ENCODE data around the gene FAM156A. TPM values are rescaled to one million over a fixed set of nuclear protein-coding genes. Genes with fewer than 3 reads are reported as not detected.
"Not testable (repeated sequence)": the region's sequence is repeated elsewhere in the genome, so short reads cannot be mapped to it uniquely, and the experiment has no call there.

Gene FAM156A
- total RNA-seq, 1 donor from 2014 or later, result 34.0 TPM

- DNase-seq (ENCODE audit: low spot score), result not testable (repeated sequence)
Measured at GRCh38 chrX:52966993-52967738, 8.8 kb upstream of the FAM156A start.

GRCh38 chrX:52958961-52959360 is 643 bp upstream of the FAM156A start:
- not testable (repeated sequence) for DNase-seq (ENCODE audit: low spot score)

GRCh38 chrX:52949884-52950283 is 8.4 kb downstream of the FAM156A start:
- DNase-seq (ENCODE audit: low spot score), result not testable (repeated sequence)

GRCh38 chrX:52949325-52949724 is 9.0 kb downstream of the FAM156A start:
- not testable (repeated sequence) for DNase-seq (ENCODE audit: low spot score)

GRCh38 chrX:52948265-52948664 is 10.1 kb downstream of the FAM156A start:
- DNase-seq (ENCODE audit: low spot score), result not testable (repeated sequence)

- not testable (repeated sequence) for DNase-seq (ENCODE audit: low spot score)
Measured at GRCh38 chrX:52947501-52947900, 10.8 kb downstream of the FAM156A start.

- not testable (repeated sequence) for DNase-seq (ENCODE audit: low spot score)
Measured at GRCh38 chrX:52945838-52946494, 12.4 kb downstream of the FAM156A start.

GRCh38 chrX:52941728-52942127 is 16.6 kb downstream of the FAM156A start:
- DNase-seq (ENCODE audit: low spot score), result not testable (repeated sequence)

GRCh38 chrX:52940704-52941103 is 17.6 kb downstream of the FAM156A start:
- DNase-seq (ENCODE audit: low spot score), result not testable (repeated sequence)

GRCh38 chrX:52935470-52935784 is 22.9 kb downstream of the FAM156A start:
- not testable (repeated sequence) for DNase-seq (ENCODE audit: low spot score)

GRCh38 chrX:52934704-52935469 is 23.4 kb downstream of the FAM156A start:
- peak; percentile 97 for DNase-seq (ENCODE audit: low spot score)

- no peak for DNase-seq (ENCODE audit: low spot score)
Measured at GRCh38 chrX:52933976-52934703, 24.2 kb downstream of the FAM156A start.

- DNase-seq (ENCODE audit: low spot score), result no peak
Measured at GRCh38 chrX:52933213-52933612, 25.1 kb downstream of the FAM156A start.

GRCh38 chrX:52930214-52930613 is 28.1 kb downstream of the FAM156A start:
- not testable (repeated sequence) for DNase-seq (ENCODE audit: low spot score)

GRCh38 chrX:52923781-52924241 is 34.5 kb downstream of the FAM156A start:
- peak; percentile 53 for DNase-seq (ENCODE audit: low spot score)

GRCh38 chrX:52914704-52915103 is 43.6 kb downstream of the FAM156A start:
- DNase-seq (ENCODE audit: low spot score), result not testable (repeated sequence)

- not testable (repeated sequence) for DNase-seq (ENCODE audit: low spot score)
Measured at GRCh38 chrX:52913681-52914080, 44.6 kb downstream of the FAM156A start.

- not testable (repeated sequence) for DNase-seq (ENCODE audit: low spot score)
Measured at GRCh38 chrX:52909313-52909969, 48.9 kb downstream of the FAM156A start.

GRCh38 chrX:52907900-52908299 is 50.4 kb downstream of the FAM156A start:
- not testable (repeated sequence) for DNase-seq (ENCODE audit: low spot score)

GRCh38 chrX:52907137-52907536 is 51.2 kb downstream of the FAM156A start:
- DNase-seq (ENCODE audit: low spot score), result not testable (repeated sequence)

GRCh38 chrX:52906072-52906471 is 52.2 kb downstream of the FAM156A start:
- not testable (repeated sequence) for DNase-seq (ENCODE audit: low spot score)
